Urothelium cell line (cell line): ENCODE measurements around the gene NFIX.

ENCODE experiments used
- DNase-seq: peaks from one replicate; pipeline ENCODE4 v3.0.0; 2011; ENCODE audit warnings: low spot score, mixed read lengths
- FAIRE-seq: peaks from 2 replicates; lab custom pipeline; 2011; peaks lifted over from hg19 to GRCh38; lab: Jason Lieb, UNC

Gene NFIX

DNA sequence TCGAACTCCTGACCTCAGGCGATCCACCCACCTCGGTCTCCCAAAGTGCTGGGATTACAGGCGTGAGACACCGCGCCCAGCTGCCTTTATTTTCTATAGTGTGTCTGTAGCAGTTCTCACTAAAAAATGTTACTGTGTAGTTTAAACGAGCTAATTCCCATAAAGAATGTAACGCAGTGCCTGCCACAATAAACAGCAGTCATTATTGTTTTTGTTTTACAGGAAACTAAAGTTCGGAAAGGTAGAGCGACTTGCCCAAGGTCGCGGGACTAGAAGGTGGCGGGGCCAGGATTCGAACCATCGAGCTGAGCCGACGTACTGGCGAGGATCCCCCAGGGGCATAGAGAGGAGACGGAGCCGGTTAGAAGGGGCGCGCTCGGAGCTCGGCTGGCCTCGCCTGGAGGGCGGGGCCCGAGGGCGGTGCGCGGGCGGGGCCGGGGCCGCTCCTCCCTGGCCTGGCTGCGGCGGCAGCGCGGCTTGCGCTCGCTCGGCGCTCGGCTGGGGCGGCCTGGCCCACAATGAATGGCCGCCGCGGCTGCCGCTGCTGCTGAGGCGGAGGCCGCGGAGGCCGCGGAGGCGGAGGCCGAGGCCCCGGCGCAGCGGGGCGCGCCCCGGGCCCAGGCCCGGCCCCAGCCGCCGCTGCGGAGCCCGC, 122.6 kb downstream of the NFIX start, which contains the start of gene NACC1:
NACC1 (plus strand) TSS at position 493 of the 652 bp plus-strand sequence. CDS start 16,944 bp downstream, outside the sequence.
- FAIRE-seq (no peak), DNase-seq (peak; percentile 94)

GRCh38 chr19:13118424-13119193, 123.3 kb downstream of the NFIX start:
- FAIRE-seq: no peak
- peak; percentile 53 for DNase-seq

- DNase-seq (no peak), FAIRE-seq (no peak)
Measured at GRCh38 chr19:13119627-13120026, 124.4 kb downstream of the NFIX start.

DNA sequence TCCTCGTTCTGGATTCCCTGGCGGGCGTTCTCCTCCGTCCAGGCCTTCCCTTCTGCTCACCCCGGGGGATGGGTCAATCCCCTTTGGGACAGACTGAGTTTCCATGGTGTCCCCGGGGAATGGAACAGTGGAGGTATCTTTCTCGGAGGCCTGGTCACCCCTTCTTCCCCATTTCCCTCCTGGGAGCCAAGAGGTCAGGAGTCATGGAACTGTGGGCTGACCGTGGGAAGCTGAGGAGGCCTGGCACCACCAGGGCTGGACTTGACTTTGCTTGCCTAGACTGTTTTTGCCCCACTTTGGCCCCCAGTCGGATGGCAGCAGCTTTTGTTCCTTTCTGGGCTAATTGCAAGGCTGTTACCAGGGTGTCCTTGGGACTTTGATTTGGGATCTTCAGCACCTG, 124.8 kb downstream of the NFIX start:
- no peak for FAIRE-seq

DNA sequence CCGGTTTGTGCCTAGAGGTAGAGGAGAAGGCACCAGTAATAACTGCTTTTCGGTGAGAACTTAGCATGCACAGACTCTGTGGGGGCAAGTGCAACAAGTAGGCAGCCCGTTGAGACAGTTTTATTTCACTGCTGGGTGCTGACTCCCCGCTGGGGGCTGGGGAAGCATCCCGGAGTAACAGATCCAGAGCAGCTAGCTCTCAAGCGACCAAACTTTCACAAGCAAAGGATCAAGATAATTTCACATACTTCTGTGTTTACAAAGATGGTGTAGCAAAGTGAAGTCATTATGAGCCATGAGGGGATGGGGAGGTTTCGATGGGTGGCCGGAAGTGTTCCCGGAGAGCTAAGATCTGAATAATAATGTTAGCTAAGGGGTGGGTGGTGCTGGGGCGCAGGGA, 125.5 kb downstream of the NFIX start:
- DNase-seq: no peak
- FAIRE-seq: no peak

More for the DNA sequence above, 124.8 kb downstream of the NFIX start:
- no peak for DNase-seq

DNA sequence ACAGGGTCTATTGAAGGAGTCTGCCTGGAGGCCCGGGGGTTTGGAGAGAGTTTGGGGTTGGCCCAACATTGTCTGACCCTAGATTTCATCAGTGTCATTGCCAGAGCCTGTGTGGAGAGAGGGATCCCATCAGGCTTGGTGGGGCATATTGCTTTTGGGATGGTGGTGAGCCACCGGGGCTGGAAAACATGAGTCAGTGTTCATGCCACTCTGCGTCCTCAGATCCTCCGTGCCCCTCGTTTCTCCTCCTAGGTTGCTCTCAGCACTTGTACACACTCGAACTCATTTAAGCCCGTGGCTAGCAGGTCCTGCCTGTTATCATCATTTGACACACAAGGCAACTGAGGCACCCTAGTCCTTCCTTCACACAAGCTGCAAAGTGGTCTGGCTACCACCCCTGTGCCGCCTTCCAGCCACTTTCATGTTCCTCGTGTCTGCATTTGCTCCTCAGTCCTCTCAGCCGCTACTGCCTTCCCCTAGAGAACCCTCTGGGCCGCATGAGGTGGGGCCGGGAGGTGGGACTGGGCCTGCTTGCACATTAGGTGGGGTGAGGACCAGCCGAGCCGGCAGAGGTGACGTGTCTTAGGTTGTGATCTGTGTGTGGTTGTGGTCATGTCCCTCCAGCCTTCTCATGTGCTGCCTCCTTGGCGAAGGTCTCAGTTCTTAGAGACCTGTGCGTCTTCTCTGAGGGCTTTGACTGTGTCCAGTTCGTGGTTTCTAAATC, 126.4 kb downstream of the NFIX start:
- no peak for FAIRE-seq
- DNase-seq: no peak

DNA sequence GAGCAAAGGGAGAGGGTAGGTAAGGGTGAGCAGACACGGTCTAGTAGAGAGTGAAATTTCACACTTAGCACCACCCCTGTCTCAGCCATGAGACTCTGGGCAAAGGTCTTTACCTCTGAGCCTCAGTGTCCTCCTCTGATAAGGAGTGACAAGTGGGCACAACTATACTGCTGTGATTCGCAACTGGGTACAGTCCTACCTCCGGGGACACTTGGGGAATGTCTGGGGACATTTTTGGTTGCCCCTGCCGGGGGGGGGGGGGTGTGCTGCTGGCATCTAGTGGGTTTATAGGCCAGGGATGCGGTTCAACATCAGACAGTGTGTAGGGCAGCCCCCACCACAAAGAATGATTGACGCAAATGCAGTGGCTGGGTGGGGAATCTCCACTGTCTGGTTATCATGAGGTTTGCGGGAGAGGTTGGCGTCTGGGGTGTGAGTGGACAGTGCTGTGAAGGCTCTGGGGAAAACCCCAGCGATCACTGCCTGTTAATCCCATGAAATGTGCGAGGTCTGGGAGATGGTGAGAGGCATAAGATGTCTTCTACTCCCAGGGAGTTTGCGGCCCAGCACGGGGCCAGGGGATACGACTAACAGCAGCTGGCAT, 127.1 kb downstream of the NFIX start:
- no peak for DNase-seq
- FAIRE-seq: no peak

GRCh38 chr19:13122980-13123957, 128.0 kb downstream of the NFIX start:
- DNase-seq: no peak
- no peak for FAIRE-seq

- FAIRE-seq (no peak), DNase-seq (no peak)
Measured at GRCh38 chr19:13127051-13127450, 131.8 kb downstream of the NFIX start.

DNA sequence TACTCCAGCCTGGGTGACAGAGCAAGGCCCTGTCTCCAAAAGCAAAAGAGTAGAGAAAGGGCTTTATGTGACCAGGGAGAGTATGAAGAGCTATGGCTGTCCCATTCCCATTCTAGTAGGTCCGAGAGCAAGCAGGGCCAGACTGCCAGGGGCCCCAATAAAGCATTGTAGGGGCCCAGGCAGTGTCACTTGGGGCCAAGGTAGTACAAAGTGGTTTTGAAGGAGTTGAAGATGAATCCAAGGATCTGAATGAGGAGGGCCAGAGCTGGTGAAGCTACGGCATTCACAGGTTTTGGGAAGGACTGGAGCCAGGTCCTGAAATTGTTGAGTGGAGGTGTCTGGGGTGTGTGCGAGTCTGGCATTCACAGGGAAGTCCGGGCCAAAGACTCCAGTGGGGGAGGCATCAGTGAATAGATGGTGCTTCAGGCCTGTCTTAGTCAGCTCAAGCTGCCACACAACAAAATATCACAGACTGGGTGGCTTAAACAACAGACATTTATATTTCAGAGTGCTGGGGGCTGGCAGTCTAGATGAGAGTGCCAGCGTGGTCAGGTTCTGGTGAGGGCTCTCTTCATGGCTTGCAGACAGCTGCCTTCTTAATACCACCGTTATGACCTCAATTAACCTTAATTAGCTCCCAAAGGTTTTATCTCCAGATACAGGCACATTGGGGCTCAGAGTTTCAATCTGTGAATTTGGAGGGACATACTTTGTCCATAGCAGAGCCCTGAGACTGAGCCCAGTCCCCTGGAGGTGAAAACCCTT, 132.7 kb downstream of the NFIX start:
- FAIRE-seq: no peak

GRCh38 chr19:13128583-13128982, 133.3 kb downstream of the NFIX start:
- DNase-seq (no peak), FAIRE-seq (no peak)

More for the DNA sequence above, 132.7 kb downstream of the NFIX start:
- no peak for DNase-seq

DNA sequence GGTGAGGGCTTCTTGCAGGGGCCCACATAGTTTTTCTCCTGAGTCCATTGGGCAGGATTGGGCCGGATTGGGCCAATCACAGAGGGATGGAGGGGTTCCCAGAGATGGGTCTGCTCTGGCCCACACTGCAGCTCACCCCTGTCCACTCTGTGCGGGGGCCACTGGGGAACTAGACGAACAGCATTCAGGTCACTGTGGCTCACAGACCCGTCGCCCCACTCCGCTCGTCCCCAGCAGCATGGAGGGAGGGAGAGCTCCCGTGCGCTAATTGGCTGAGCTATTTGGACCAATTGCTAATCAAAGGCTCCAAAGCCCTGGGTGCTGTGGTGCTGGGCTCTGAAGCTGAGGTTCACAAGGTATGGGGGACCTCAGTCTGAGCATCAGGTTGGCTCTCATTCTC, 134.1 kb downstream of the NFIX start:
- DNase-seq: no peak
- FAIRE-seq: no peak

GRCh38 chr19:13130886-13131490, 135.7 kb downstream of the NFIX start:
- DNase-seq (no peak), FAIRE-seq (no peak)

- no peak for FAIRE-seq
Measured at GRCh38 chr19:13132471-13133180, 137.4 kb downstream of the NFIX start.

DNA sequence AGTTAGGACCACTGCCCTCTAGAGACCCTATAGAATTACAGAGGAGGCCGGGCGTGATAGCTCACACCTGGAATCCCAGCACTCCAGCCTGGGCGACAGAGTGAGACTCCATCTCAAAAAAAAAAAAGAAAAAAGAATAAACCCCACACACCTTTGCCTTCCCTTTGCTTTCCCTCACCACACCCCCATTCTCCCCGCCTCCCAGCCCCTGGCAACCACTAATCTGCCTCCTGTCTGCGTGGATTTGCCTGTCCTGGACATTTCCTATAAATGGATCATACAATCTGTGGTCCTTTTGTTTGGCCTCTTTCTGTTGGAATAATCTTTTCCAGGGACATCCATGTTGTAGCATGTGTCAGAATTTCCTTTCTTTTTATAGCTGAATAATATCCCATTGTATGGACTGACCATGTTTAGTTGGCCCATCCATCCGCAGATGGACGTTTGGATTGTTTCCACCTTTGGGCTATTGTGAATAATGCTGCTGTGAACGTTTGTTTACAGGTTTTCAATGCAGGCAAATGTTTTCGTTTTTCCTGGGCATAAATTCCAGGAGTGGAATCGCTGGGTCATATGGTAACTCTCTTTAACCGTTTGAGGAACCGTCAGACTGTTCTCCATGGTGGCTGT, 138.1 kb downstream of the NFIX start:
- no peak for FAIRE-seq
- no peak for DNase-seq

More at GRCh38 chr19:13132471-13133180, 137.4 kb downstream of the NFIX start:
- no peak for DNase-seq

GRCh38 chr19:13134626-13135025, 139.4 kb downstream of the NFIX start:
- no peak for DNase-seq
- no peak for FAIRE-seq
